HAP-1 (cell line): ENCODE data around the gene CPT1A.

Experiments used
- DNase-seq, 2 experiments: peaks; one replicate each; pipeline ENCODE4 v3.0.0-alpha.2; 2016 to 2020; ENCODE audit warnings: low spot score in 2 of 2
- H3K27me3 ChIP-seq: fragments of 250-450 bp; sonication (Bioruptor Pico); 2 replicates; pipeline ENCODE4 v1.5.1; 2020; ENCODE audit warnings: low read depth, mild to moderate bottlenecking, moderate library complexity
- H3K36me3 ChIP-seq: fragments of 250-450 bp; sonication (Bioruptor Pico); replicated peaks from 2 replicates; pipeline ENCODE4 v1.5.1; 2020; ENCODE audit warnings: mild to moderate bottlenecking
- H3K4me1 ChIP-seq: fragments of 250-450 bp; sonication (Bioruptor Pico); 2 replicates; pipeline ENCODE4 v1.5.1; 2020; ENCODE audit warnings: mild to moderate bottlenecking
- H3K4me3 ChIP-seq: fragments of 250-450 bp; sonication (Bioruptor Pico); 2 replicates; pipeline ENCODE4 v1.5.1; 2020; ENCODE audit warnings: mild to moderate bottlenecking, moderate library complexity
- H3K9me3 ChIP-seq: fragments of 250-450 bp; sonication (Bioruptor Pico); 2 replicates; pipeline ENCODE4 v1.5.1; 2020; ENCODE audit warnings: mild to moderate bottlenecking, moderate library complexity
- in situ Hi-C: fragments of 300-500 bp; cut with MboI; formaldehyde crosslinking; loops from 3 replicates; pipeline ENCODE4 v1.14.3; 2020; ENCODE audit warnings: low sequenced_read_pairs, inconsistent platforms, mixed read lengths

The CPT1A gene

GRCh38 chr11:68735125-68735524, 106.6 kb downstream of the CPT1A start:
- Histone ChIP-seq H3K27me3 (no peaks in the 10 kb centered on the region), H3K36me3 (no peaks in the 10 kb centered on the region), H3K4me1 (no peaks in the 10 kb centered on the region), H3K4me3 (no peak overlapping the region), H3K9me3 (no peaks in the 10 kb centered on the region)
- no peak for DNase-seq
- in situ Hi-C loops, result no loop called here

- in situ Hi-C loops, result no loop called here
- no peaks in the 10 kb centered on the region for H3K9me3 ChIP-seq
- H3K4me1 ChIP-seq, result no peaks in the 10 kb centered on the region
- no peak overlapping the region for H3K4me3 ChIP-seq
- no peak for DNase-seq
- no peaks in the 10 kb centered on the region for H3K36me3 ChIP-seq
- H3K27me3 ChIP-seq, result no peaks in the 10 kb centered on the region
These were observed 107.6 kb downstream of the CPT1A start for GRCh38 chr11:68734111-68734510.

GRCh38 chr11:68727783-68728182, 113.9 kb downstream of the CPT1A start:
- no peaks in the 10 kb centered on the region for H3K9me3 ChIP-seq
- in situ Hi-C loops, result no loop called here
- H3K36me3 ChIP-seq, result no peaks in the 10 kb centered on the region
- H3K4me3 ChIP-seq, result no peak overlapping the region
- no peaks in the 10 kb centered on the region for H3K4me1 ChIP-seq
- peaks cover 23% of the 10 kb centered on the region for H3K27me3 ChIP-seq
- DNase-seq, result no peak

DNA sequence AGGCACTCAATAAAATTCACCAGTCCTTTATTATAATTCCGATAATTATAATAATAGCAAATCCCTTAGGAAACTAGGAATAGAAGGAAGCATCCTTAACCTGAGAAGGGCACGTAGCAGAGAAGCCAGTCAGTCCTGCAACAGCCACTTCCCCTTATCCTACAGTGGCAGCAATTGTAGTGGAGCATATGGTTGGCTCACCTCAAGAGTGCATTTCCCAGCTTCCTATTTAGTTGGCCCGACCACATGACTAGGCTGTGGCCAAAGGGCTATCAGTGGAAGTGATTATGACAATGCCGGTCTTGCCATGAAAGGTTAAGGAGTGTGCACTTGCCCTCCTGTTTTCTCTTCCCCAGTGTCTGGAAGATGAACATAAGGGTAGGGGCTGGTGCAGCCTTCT, 117.4 kb downstream of the CPT1A start:
- DNase-seq, result no peak
- Histone ChIP-seq H3K36me3 (no peaks in the 10 kb centered on the region), H3K4me3 (no peak overlapping the region), H3K9me3 (peaks cover 5% of the 10 kb centered on the region; the same call in 1 of the 2 replicates), H3K27me3 (peaks cover 23% of the 10 kb centered on the region), H3K4me1 (no peaks in the 10 kb centered on the region)
- in situ Hi-C loops, result no loop called here

DNA sequence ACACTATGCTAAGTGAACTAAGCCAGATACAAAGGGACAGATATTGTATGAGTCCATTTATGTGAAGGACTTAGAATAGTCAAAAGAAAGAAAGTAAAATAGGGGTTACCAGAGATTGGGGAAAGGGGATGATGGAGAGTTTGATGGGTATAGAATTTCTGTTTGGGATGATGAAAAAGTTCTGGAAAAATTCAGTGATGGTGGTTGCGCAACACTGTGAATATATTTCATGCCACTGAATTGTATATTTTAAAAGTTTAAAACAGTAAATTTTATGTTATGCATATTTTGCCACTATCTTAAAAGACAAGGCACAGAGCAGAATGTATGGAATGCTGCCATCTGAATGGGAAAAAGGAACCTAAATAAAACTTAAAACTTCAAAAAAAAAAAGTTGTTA, 119.6 kb downstream of the CPT1A start:
- Histone ChIP-seq H3K36me3 (no peaks in the 10 kb centered on the region), H3K4me3 (no peak overlapping the region), H3K27me3 (peaks cover 23% of the 10 kb centered on the region), H3K4me1 (no peaks in the 10 kb centered on the region), H3K9me3 (peaks cover 8% of the 10 kb centered on the region)
- in situ Hi-C loops, result no loop called here
- no peak for DNase-seq

- Histone ChIP-seq H3K9me3 (peaks cover 8% of the 10 kb centered on the region), H3K27me3 (peaks cover 23% of the 10 kb centered on the region), H3K4me1 (no peaks in the 10 kb centered on the region), H3K4me3 (no peak overlapping the region), H3K36me3 (no peaks in the 10 kb centered on the region)
- no peak for DNase-seq
- in situ Hi-C loops, result no loop called here
These were observed 120.6 kb downstream of the CPT1A start for GRCh38 chr11:68721075-68721474.

DNA sequence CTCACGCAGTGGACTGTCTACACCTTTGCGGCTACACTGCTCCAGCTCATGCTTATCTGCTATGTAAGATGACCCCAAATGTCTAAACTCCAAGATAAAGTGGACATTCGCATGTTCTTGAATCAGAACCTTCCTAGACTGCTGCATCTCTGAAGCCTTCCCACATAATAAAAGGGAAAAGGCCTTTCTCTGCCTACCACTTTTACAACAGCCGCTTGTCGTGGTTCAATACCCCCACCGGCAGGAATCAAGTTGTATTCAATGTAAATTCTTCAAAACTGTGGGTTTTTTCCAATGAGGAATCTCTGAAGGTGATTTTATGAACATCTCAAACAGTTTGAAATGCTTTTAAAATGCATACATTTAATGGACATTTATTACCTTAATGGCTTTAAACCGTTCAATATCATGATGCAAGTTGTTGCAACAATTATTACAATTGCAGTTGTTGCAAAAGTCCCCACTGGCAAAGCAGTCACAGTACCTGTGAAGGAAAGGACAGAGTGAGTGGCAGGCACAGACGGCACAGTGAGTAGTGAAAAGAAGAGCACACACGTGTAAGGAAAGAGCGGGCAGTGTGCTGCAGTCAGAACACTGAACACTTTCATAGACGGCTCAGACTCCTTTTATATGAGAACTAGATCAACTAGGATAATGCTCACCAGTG, 126.1 kb downstream of the CPT1A start:
- Histone ChIP-seq H3K4me1 (no peaks in the 10 kb centered on the region), H3K4me3 (no peak overlapping the region), H3K27me3 (no peaks in the 10 kb centered on the region), H3K36me3 (no peaks in the 10 kb centered on the region), H3K9me3 (peaks cover 8% of the 10 kb centered on the region)
- no peak for DNase-seq
- in situ Hi-C loops, result no loop called here

- H3K27me3 ChIP-seq, result no peaks in the 10 kb centered on the region
- H3K9me3 ChIP-seq, result peaks cover 3% of the 10 kb centered on the region
- H3K36me3 ChIP-seq, result no peaks in the 10 kb centered on the region
- DNase-seq, result no peak
- H3K4me1 ChIP-seq, result no peaks in the 10 kb centered on the region
- in situ Hi-C loops, result no loop called here
- no peak overlapping the region for H3K4me3 ChIP-seq
These were observed 127.5 kb downstream of the CPT1A start for GRCh38 chr11:68714060-68714856.

- Histone ChIP-seq H3K9me3 (no peaks in the 10 kb centered on the region; the same call in 1 of the 2 replicates), H3K4me3 (no peak overlapping the region), H3K27me3 (no peaks in the 10 kb centered on the region), H3K4me1 (no peaks in the 10 kb centered on the region), H3K36me3 (no peaks in the 10 kb centered on the region)
- no peak for DNase-seq
- in situ Hi-C loops, result no loop called here
These were observed 130.6 kb downstream of the CPT1A start for GRCh38 chr11:68711114-68711513.

DNA sequence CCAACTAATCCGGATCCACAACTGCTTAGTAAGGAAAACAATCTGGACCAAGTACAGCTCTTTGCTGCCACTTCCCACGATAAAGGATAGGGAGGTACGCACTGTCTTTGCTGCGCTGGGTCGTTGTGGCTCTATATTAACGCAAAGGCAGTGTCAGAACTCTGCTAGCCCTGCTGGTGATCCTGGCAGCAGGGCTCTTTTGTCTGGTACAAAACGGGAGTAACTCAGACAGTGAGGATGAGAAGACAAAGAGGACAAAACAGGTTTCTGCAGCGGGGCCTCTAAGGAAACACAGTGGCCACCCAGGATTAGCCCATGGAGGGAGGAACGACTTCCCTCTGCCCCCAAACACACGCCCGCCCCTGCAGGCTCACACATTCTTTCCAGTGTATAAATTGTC, 131.3 kb downstream of the CPT1A start:
- Histone ChIP-seq H3K27me3 (no peaks in the 10 kb centered on the region), H3K4me1 (no peaks in the 10 kb centered on the region), H3K36me3 (no peaks in the 10 kb centered on the region), H3K9me3 (no peaks in the 10 kb centered on the region; the same call in 1 of the 2 replicates), H3K4me3 (no peak overlapping the region)
- no peak for DNase-seq
- in situ Hi-C loops, result no loop called here

GRCh38 chr11:68709062-68709461, 132.7 kb downstream of the CPT1A start:
- H3K9me3 ChIP-seq, result no peaks in the 10 kb centered on the region
- no peaks in the 10 kb centered on the region for H3K36me3 ChIP-seq
- no peaks in the 10 kb centered on the region for H3K4me1 ChIP-seq
- no peak overlapping the region for H3K4me3 ChIP-seq
- in situ Hi-C loops, result no loop called here
- no peaks in the 10 kb centered on the region for H3K27me3 ChIP-seq
- DNase-seq, result no peak

- DNase-seq, result no peak
- Histone ChIP-seq H3K4me3 (no peak overlapping the region), H3K36me3 (no peaks in the 10 kb centered on the region), H3K9me3 (no peaks in the 10 kb centered on the region), H3K27me3 (no peaks in the 10 kb centered on the region), H3K4me1 (no peaks in the 10 kb centered on the region)
- in situ Hi-C loops, result no loop called here
These were observed 134.2 kb downstream of the CPT1A start for GRCh38 chr11:68707527-68707926.

DNA sequence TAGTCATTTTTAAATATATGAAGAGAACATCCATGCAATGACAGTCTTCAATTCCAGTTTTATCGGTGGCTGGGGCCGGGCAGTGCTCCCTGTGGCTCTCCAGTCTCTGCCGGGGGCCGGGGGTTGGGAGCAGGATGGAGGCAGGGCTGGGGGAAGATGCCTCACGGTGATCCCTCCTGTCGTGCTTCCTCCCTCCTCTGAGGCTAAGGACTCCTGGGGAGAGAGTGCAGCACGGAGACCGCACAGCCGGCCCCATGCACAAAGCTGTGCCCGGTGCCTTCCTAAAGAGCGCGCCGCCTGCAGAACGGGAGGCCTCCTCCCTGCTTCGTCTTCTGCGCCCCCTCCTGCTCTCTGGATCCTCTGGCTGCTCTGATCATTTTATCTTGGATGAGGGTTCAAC, 136.8 kb downstream of the CPT1A start:
- no peaks in the 10 kb centered on the region for H3K4me1 ChIP-seq
- no peak overlapping the region for H3K4me3 ChIP-seq
- DNase-seq, result no peak
- in situ Hi-C loops, result no loop called here
- H3K27me3 ChIP-seq, result no peaks in the 10 kb centered on the region
- no peaks in the 10 kb centered on the region for H3K36me3 ChIP-seq
- no peaks in the 10 kb centered on the region; the same call in 1 of the 2 replicates for H3K9me3 ChIP-seq
